NCI-H1417 (cell line): Measurements from ENCODE around the gene AFF3.
"Not testable (repeated sequence)": the region's sequence is repeated elsewhere in the genome, so short reads cannot be mapped to it uniquely, and the experiment has no call there.

Experiments used
- DNase-seq, 3 experiments: peaks; one replicate each; lab custom pipeline; 2025; lab: John Stamatoyannopoulos, UW

AFF3 gene

GRCh38 chr2:100142393-100142792 is at the start of gene AFF3:
AFF3 (minus strand) TSS chr2:100142590; CDS start chr2:100104454, 38,136 bp downstream.
- DNase-seq: no peak

GRCh38 chr2:100189387-100189786 is 47.0 kb upstream of the AFF3 start:
- no peak for DNase-seq

- DNase-seq: peak in 1 of 3 experiments; percentile 1
Observed at GRCh38 chr2:100188326-100188725, 45.9 kb upstream of the AFF3 start.

- no peak for DNase-seq
Observed at GRCh38 chr2:100186126-100186525, 43.7 kb upstream of the AFF3 start.

- no peak for DNase-seq
Observed at GRCh38 chr2:100185516-100185915, 43.1 kb upstream of the AFF3 start.

- DNase-seq: no peak
Observed at GRCh38 chr2:100185105-100185504, 42.7 kb upstream of the AFF3 start.

- peak in 1 of 3 experiments; percentile 62 for DNase-seq
Observed at GRCh38 chr2:100184055-100184737, 41.8 kb upstream of the AFF3 start.

- peak in 1 of 3 experiments; percentile 17 for DNase-seq
Observed at GRCh38 chr2:100182494-100183361, 40.3 kb upstream of the AFF3 start.

GRCh38 chr2:100180503-100180902 is 38.1 kb upstream of the AFF3 start:
- no peak for DNase-seq

GRCh38 chr2:100179806-100180205 is 37.4 kb upstream of the AFF3 start:
- no peak for DNase-seq

- DNase-seq: peak in 1 of 3 experiments; percentile 62
Observed at GRCh38 chr2:100178864-100179263, 36.5 kb upstream of the AFF3 start.

- peak in 2 of 3 experiments; percentile 6 to 42 for DNase-seq
Observed at GRCh38 chr2:100178085-100178788, 35.8 kb upstream of the AFF3 start.

- DNase-seq: no peak
Observed at GRCh38 chr2:100176925-100177324, 34.5 kb upstream of the AFF3 start.

- DNase-seq: no peak
Observed at GRCh38 chr2:100174026-100174431, 31.6 kb upstream of the AFF3 start.

- DNase-seq: no peak
Observed at GRCh38 chr2:100166701-100167100, 24.3 kb upstream of the AFF3 start.

- DNase-seq: no peak
Observed at GRCh38 chr2:100163605-100164004, 21.2 kb upstream of the AFF3 start.

GRCh38 chr2:100161945-100162620 is 19.7 kb upstream of the AFF3 start:
- no peak for DNase-seq

GRCh38 chr2:100160396-100160795 is 18.0 kb upstream of the AFF3 start:
- no peak for DNase-seq

GRCh38 chr2:100151832-100152231 is 9.4 kb upstream of the AFF3 start:
- not testable (repeated sequence) for DNase-seq

- no peak for DNase-seq
Observed at GRCh38 chr2:100151310-100151709, 8.9 kb upstream of the AFF3 start.

- no peak for DNase-seq
Observed at GRCh38 chr2:100148883-100149282, 6.5 kb upstream of the AFF3 start.

- DNase-seq: no peak
Observed at GRCh38 chr2:100146657-100146960, 4.2 kb upstream of the AFF3 start.
